GM21825 (cell line): ENCODE measurements around the gene RSU1.

Experiments
- ATAC-seq: cut with Tn5 transposase; IDR thresholded peaks from one replicate; pipeline ENCODE4 v1.9.1; 2021; ENCODE audit warnings: mild to moderate bottlenecking, moderate library complexity; ENCODE audit not compliant: unreplicated experiment

Gene RSU1

GRCh38 chr10:16822726-16823360 is 5.6 kb upstream of the RSU1 start:
- ATAC-seq = no peak

GRCh38 chr10:16822027-16822426 is 4.8 kb upstream of the RSU1 start:
- ATAC-seq = no peak

DNA sequence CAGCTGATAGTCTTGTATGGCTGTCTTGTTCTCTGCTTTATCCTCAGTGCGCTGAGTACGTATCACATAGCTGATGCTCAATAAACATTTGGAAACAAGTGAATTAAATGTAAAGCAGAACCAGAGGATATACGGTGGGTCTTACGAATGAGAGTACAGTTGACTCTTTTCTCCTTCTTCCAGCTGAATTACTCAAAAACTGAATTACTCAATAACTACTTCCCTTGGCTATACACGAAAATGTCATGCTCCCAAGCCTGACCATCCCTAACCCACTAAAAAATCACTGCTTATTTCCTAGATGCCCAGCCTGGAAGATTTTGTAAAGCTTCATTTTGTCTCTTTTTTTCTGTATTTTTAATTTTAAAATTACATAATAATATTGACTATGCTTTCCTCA is 3.2 kb upstream of the RSU1 start:
- ATAC-seq = no peak

DNA sequence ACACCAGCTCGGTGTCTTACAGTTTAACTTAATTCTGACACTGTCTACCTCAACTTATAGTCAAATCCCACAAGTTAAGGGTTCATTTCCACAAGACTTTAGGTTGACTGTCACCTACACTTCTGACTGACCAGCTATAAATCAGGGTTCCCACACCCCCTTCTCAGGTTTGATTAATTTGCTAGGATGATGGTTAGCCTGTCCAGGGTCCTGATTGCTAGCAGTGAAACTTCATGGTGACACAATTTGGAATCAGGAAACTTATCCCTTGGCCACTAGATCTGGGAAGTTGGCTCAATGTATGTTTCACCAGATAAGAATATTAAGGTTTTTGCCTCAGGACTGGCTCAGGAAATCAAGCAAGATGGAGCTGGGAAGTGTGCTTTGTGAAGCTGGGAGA is 2.8 kb upstream of the RSU1 start:
- ATAC-seq = no peak

DNA sequence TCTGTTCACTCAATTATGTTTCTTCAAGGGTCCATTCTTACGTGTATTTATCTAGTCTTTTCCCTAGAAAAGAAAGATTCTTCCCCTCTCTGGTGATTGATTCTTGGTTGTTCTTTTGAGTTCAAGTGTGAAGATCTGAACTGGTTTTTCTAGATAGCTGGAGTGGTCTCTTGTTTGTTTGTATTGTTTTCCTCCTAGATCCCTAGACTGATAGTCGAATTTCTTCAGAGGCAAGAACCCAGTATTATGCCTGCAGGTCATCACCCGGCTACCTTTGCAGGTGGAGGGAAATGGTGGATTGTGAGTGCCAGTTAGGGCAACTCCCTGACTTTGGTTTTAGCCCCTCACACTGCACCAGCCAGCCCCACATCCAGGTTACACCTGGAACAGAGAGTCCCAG is 2.2 kb upstream of the RSU1 start:
- no peak for ATAC-seq

- no peak for ATAC-seq
Measured at GRCh38 chr10:16819026-16819425, 1.8 kb upstream of the RSU1 start.

- ATAC-seq = no peak
Measured at GRCh38 chr10:16816830-16817124, 447 bp downstream of the RSU1 start.

DNA sequence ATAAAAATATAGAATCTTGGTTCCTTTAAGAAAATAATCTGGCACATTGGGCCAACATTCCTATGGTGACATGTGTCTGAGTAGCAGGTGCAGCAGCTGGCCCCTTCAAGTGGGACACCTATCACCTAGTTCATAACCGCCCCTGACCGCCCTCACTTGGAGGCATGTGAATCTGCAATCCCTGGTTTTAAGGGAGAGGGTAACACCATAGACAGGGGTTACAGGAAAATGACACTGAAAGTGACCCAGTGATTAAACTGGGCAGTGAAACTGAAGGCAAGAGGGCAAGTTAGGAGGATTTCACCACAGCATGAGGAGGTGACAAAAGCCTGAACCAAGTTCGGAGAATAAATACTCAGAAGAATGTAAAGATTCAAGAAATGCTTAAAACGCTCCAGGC is 1.1 kb downstream of the RSU1 start:
- no peak for ATAC-seq

GRCh38 chr10:16814012-16814411 is 3.2 kb downstream of the RSU1 start:
- no peak for ATAC-seq

GRCh38 chr10:16812676-16813075 is 4.5 kb downstream of the RSU1 start:
- ATAC-seq = no peak

DNA sequence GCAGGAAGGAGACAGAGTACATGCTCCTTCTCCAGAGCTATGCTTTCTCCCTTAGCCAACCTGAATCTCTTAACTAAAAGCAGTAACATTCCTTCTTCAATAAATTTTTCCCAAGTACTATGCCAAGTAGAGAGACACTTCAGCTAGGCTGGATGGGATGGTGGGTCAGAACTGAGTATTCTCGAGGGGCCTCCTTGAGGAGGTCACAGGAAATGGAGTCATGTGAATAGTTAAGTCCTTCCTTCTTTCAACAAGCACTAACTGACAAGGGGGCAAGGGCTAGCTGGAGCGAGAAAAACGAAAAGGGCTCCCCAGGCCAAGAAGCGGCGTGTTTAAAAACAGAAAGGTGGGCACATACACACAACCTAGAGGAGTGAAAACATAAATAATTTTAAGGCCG is 5.5 kb downstream of the RSU1 start:
- no peak for ATAC-seq

DNA sequence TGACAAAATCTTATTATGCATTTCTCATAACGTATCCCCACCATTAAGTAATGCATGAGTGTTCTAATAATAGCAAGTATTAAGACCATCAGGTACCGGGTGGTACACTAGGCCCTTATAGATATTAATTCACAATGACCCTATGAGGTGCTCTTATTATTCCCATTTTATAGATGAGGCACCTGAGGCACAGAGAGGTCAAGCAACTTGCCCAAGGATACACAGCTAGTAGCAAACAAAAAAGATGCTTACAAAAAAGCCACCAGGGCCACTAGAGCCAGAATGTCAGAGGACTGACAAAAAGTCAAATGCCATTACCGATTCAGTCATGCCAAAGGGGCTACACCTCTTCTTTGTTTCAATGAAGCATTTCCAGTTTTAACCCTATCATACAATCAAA is 5.9 kb downstream of the RSU1 start:
- no peak for ATAC-seq

- ATAC-seq = peak; percentile 83
Measured at GRCh38 chr10:16809074-16809718, 8.0 kb downstream of the RSU1 start.

GRCh38 chr10:16804123-16804522 is 13.1 kb downstream of the RSU1 start:
- ATAC-seq = no peak

- no peak for ATAC-seq
Measured at GRCh38 chr10:16803464-16803863, 13.8 kb downstream of the RSU1 start.

DNA sequence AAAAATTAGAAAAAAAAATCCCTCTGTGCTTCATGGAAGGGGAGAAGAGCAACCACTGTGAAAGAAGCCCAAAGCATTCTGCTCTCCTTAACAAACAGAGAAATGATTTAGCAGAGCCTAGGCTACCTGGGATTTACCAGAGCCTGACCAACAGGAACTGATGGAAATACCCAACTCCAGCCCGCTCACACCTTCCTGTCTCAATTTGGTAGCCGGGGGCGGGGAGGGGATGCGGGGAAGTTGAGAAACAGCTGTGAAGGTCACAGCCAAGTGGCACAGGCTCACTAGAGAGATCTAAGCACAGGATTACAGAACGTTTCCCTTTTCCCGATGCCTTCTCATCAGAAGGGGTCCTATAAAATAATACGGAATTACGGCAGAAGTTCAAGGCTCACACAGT is 17.6 kb downstream of the RSU1 start:
- ATAC-seq = peak; percentile 88

GRCh38 chr10:16798571-16798970 is 18.7 kb downstream of the RSU1 start:
- no peak for ATAC-seq

- ATAC-seq = no peak
Measured at GRCh38 chr10:16795410-16796073, 21.7 kb downstream of the RSU1 start.

DNA sequence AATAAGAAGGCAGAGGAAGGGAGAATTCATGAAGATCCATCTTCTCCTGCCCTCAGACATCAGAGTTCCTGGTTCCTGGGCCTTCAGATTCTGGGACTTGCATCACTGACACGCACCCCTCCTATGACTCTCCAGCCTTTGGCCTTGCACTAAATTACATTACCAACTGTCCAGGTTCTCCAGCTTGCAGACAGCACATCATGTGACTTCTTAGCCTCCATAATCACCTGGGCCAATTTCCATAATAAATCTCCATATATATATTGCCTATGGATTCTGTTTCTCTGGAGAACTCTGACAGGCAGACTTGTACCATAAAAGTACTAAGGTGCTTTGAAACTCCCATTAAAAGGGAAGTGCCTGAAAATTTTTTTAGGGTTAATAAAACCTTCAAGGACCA is 23.2 kb downstream of the RSU1 start:
- ATAC-seq = no peak

DNA sequence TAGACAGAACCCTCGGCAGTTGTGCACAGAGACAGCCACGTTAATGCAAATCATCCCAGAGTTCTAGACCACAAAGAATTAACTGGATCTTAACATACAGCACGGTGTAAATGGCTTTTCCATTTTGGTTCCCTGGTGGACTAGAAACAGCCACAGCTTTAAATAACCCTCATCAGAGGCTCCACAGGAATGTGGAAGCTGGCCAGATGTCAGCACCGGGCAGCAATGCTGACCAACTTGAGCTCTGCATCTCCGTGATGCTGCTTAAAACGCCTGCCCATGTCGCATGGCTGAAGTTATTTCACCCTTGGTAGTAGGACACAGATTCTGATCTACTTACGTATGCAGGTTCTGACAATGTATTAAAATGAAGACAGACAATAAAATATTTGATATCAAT is 24.5 kb downstream of the RSU1 start:
- no peak for ATAC-seq

- no peak for ATAC-seq
Measured at GRCh38 chr10:16789765-16790164, 27.5 kb downstream of the RSU1 start.

DNA sequence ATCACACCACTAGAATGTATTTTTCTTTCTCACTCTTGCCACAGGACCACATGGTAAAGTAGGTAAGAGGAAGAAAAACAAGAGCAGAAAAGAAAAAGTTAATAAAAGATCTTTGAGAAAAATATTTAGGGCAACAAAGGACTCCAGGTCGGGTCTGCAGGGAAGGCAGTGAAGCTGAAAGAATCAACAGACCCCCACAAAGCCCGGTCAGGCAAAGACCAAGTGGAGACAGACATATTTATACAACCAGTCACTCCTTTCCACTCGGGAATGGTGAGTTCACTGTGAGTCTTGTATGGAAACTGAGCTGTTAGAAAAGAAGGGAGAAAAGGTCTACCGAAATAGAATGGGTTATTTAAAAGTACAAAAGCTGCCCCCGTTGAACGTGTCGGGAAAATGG is 28.0 kb downstream of the RSU1 start:
- ATAC-seq = no peak

GRCh38 chr10:16788778-16789177 is 28.4 kb downstream of the RSU1 start:
- ATAC-seq = no peak
